ENCODE results near the gene RUSF1.

Gene RUSF1

GRCh38 chr16:31458844-31459686 is 49.1 kb downstream of the RUSF1 start, which contains the start of gene ARMC5:
Gene ARMC5 (plus strand): TSS chr16:31459501. CDS start chr16:31459525, 24 bp downstream.
- Histone ChIP-seq H3K27me3 (no peaks in the 10 kb centered on the region), H3K4me3 (peak within 1 kb of the TSS; percentile 65 to 66), H3K27ac (peak within 1 kb of the TSS; percentile 98 to 99), H3K36me3 (peaks cover 0 to 36% (median 11%) of the 10 kb centered on the region in 3 donors), H3K4me1 (peaks cover 0 to 53% (median 50%) of the 10 kb centered on the region in 4 donors), H3K9me3 (no peaks in the 10 kb centered on the region)
- peak; percentile 96 to 99 for DNase-seq
- peak; percentile 57 to 61 for TF ChIP-seq CTCF (IDR thresholded peaks at IDR 0.05)
- intact Hi-C loops (cut with DNase I; ENCODE audit: low total_unique reads): loop anchor here (2.0 to 10.0 kb wide), 2 partner anchors 16 to 416 kb away; partner anchors contain the start of gene ZNF267

GRCh38 chr16:31458073-31458843 is 49.9 kb downstream of the RUSF1 start:
- H3K4me1 ChIP-seq: peaks cover 2 to 61% (median 58%) of the 10 kb centered on the region in 4 donors
- intact Hi-C loops (cut with DNase I; ENCODE audit: low total_unique reads): loop anchor here (2.0 to 10.0 kb wide), 2 partner anchors 17 to 417 kb away; partner anchors contain the start of gene ZNF267
- DNase-seq: peak; percentile 51 to 84
- no peaks in the 10 kb centered on the region for H3K27me3 ChIP-seq
- H3K27ac ChIP-seq: peak overlapping the region; percentile 98 to 99
- peaks cover 0 to 28% (median 11%) of the 10 kb centered on the region in 3 donors for H3K36me3 ChIP-seq
- TF ChIP-seq CTCF (IDR thresholded peaks at IDR 0.05): peak in 1 of 2 experiments; percentile 10
- H3K4me3 ChIP-seq: peak overlapping the region; percentile 65 to 66
- no peaks in the 10 kb centered on the region for H3K9me3 ChIP-seq

GRCh38 chr16:31456988-31457360 is 51.2 kb downstream of the RUSF1 start:
- Histone ChIP-seq H3K9me3 (no peaks in the 10 kb centered on the region), H3K27ac (peak overlapping the region in 1 of 2 donors; percentile 98), H3K4me1 (peaks cover 5 to 74% (median 71%) of the 10 kb centered on the region in 4 donors), H3K36me3 (peaks cover 0 to 15% (median under 1%) of the 10 kb centered on the region in 3 donors), H3K4me3 (peak overlapping the region in 1 of 2 donors; percentile 66), H3K27me3 (no peaks in the 10 kb centered on the region)
- TF ChIP-seq CTCF (IDR thresholded peaks at IDR 0.05): no peak
- intact Hi-C loops (cut with DNase I; ENCODE audit: low total_unique reads): loop anchor here (10.0 kb wide), 1 partner anchor 418 kb away; the partner anchor contains the start of gene ZNF267
- peak; percentile 11 to 48 for DNase-seq

GRCh38 chr16:31455601-31456314 is 52.4 kb downstream of the RUSF1 start:
- no peaks in the 10 kb centered on the region for H3K9me3 ChIP-seq
- H3K4me3 ChIP-seq: no peak overlapping the region
- no peak for TF ChIP-seq CTCF (IDR thresholded peaks at IDR 0.05)
- no peaks in the 10 kb centered on the region for H3K27me3 ChIP-seq
- DNase-seq: peak; percentile 20 to 54
- H3K36me3 ChIP-seq: peaks cover 0 to 10% (median 0%) of the 10 kb centered on the region in 3 donors
- H3K27ac ChIP-seq: peak overlapping the region; percentile 6 to 15
- peaks cover 5 to 76% (median 72%) of the 10 kb centered on the region in 4 donors for H3K4me1 ChIP-seq
- intact Hi-C loops (cut with DNase I; ENCODE audit: low total_unique reads): loop anchor here (10.0 kb wide), 1 partner anchor 419 kb away; the partner anchor contains the start of gene ZNF267

Measured in tibial artery (tissue), 4 donors.